ENCODE measurements around the gene CCDC33.

Gene CCDC33

DNA sequence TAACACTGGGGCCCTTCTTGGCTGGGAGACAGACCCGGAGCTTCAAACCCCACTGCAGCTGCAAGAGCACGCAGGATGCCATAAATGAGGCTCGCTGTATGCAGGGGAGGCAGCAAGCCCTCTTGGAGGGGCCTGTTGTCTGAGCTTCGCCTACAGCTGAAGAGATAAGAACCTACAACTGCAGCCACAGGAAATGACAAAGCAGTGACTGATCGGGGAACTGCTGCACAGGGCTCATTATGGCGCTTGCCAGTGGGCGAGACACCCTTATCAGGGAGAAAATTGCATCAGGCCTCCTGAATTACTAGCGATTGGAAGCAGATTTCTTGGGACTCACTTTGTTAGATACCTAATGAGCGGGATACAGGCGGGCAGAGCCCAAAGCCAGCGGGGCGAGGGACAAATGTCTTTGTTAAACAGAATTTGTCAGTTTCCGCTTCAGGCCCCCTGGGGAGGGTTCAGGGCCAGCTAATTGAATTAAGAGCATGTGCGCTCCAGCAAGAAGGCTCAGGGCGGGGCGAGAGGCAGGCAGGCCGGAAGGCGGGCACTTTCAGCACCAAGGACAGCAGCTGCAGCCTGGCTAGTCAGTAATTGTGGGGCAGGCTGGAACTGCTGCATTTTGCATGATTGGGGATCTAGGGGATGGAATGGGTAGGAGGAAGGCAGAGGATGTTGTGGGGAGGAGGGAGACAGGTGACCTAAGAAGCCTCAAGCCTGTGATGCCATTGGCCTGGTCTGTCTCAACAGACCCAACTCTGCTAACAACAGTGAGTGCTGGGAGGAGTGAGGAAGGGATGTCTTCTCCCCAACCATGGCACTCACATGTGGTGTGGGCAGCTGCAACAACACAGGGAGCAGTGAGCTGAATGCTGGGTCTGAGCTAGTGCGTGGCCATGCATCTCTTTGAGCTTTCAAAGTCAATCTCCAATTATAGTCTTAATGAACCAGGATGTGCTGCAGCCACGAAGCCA is 55.3 kb downstream of the CCDC33 start:
- peak; percentile 85 for DNase-seq

GRCh38 chr15:74293021-74293810 is 57.1 kb downstream of the CCDC33 start:
- no peak for DNase-seq

- no peak for DNase-seq
These were observed 57.9 kb downstream of the CCDC33 start for GRCh38 chr15:74294010-74294409.

- DNase-seq: no peak
These were observed 59.7 kb downstream of the CCDC33 start for GRCh38 chr15:74295800-74296199.

GRCh38 chr15:74297887-74298286 is 61.8 kb downstream of the CCDC33 start:
- no peak for DNase-seq

- no peak for DNase-seq
These were observed 64.1 kb downstream of the CCDC33 start for GRCh38 chr15:74300057-74300795.

- no peak for DNase-seq
These were observed 65.6 kb downstream of the CCDC33 start for GRCh38 chr15:74301583-74302361.

DNA sequence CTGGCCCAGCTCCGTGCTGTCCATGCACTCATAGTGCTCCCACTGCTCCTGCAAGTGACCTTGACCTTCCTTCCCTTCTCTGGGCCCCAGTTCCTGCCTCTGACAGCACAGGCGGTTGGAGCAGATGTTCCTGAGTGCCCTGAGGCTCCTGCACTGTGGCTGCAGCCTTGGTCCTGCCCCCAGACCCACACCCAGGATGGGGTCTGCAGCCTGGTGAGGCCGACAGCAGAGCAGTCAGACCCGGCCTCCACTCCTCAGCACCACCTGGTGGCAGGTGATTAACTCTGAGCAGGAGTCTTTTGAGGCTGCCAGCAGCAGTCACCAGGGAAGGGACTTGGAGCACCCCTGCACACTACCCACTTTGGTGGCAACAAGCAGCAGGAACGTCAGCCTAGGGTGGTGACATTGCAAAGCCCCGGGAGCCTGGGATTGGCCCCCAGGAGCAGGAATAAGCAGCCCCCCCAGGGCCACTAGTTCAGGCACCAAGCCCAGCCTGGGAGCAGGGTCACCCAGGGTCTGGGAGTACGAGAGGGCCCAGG is 66.8 kb downstream of the CCDC33 start:
- peak; percentile 72 for DNase-seq

DNA sequence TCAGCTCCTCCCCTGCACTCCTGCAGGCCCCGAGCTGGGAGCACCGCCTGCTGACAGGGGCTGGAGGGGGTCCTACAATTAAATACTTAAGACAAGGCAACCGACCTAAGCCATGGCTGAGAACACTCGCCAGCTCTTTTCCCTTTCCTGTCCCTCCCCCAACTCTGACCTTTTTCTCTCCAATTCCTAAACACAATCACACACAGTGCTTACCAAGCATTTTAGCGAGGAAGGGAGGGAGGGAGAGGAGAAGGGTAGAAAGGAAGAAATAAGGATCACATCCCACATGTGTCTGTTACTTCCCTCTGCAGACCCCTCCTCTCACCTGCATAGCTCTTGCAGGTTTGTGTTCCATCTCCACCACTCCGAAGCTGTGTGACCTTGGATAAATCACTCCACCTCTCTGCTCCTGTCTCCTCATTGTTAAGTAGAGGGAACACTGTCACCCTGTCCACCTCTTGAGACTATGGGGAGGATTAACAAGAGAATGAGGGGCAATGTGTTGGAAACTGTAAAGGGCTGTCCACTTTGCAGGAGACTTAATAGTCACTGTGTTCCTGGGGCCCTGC is 67.7 kb downstream of the CCDC33 start:
- no peak for DNase-seq

DNA sequence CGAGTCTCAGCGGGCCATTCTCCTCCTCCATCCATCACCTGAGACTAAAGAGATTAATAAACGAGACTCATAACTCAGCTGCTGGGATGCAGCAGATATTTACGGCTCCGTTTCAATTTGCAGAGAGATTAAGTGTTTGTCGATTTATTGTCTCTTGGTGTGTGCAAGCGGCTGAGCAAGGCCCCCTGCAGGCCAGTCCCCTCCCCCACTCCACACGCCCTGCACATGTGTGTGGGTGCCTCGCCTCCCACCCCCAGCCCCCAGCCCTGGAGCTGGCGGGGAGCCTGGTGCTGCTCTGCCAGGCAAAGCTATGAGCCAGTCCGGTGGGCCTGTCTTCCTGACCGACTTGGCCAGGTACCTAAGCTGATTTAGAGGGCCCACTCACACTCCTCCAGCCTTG is 68.3 kb downstream of the CCDC33 start:
- no peak for DNase-seq

DNA sequence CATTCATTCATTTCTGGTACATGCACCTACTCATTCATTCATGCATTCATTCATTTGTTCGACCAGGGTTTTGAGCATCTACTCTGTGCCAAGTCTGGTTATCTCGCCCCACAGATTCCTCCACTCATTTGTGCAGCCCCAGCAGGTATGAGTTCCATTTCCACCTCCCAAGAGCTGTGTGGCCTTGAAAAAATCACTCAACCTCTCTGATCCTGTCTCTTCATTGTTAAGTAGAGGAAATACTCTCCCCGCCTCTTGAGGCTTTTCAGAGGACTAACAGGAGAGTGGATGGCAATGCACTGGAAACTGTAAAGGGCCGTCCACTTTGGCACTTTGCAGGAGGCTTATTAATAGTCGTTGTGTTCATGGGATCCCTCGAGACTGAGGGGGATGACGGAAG is 69.6 kb downstream of the CCDC33 start:
- no peak for DNase-seq

DNA sequence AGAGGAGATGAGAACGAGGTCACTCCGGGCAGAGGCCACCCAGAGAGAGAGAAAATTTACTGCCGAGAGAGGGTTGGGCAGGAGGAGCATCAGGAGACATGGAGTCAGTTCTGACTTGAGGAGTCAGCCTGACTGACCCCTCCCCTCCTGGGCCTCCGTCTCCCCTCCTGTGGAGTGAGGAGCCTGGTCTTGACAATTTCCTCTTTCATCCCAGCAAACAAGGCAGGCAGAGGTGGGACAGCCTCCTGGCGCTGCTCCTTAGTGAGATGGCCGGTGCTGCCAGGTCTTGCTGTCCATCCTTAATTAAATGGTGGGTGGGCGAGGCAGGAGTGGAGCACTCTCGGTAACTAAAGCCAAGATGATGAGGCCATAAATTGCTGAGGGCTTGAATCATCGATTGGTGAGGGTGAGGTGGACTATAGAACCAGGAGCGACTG is 70.7 kb downstream of the CCDC33 start:
- no peak for DNase-seq

DNA sequence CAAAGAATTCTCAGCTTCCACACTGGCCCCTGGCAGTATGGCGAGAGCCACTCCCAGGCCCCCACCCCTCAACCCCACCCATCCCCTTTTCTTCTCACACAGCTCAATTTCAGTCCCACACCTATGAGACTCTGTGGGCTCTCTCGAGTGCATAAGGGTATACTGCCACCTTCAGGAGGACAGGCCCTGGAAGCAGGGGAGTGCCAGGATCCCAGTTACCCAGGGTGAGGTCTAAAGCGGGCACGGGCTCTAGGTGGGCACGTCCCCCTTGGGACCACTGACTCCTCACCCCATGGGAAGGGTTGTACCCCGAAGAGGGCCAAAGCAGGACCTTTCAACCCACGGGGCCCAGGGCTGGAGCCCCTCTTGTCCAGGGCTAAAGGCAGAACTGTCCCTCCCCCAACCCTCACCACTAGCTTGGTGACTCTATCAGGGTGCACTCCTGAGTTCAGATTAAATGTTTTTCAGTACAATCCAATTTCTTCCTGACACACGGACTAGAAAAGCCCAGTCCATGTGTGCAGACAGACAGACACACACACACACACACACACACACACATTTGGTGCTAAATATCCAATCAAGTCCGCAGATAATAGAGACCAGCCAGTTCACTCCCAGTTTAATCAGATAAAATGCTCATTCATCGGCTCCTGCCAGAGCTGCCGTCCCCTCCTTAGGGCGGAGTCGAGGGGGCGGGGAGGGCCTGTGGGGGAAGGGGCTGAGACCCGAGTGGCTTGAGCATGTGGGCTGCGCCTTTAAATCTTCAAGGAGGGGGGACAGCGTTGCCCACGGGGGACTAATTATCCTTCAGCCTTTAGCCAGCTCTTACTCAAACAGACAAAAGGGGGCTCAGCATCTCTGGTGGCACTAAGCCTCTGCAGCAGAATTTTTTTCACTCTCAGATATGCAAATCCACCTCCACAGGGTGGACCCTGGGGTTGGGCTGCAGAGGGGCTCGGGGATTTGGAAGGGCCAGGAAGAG is 72.0 kb downstream of the CCDC33 start:
- DNase-seq: no peak

GRCh38 chr15:74311734-74312444 is 75.8 kb downstream of the CCDC33 start:
- DNase-seq: no peak

DNA sequence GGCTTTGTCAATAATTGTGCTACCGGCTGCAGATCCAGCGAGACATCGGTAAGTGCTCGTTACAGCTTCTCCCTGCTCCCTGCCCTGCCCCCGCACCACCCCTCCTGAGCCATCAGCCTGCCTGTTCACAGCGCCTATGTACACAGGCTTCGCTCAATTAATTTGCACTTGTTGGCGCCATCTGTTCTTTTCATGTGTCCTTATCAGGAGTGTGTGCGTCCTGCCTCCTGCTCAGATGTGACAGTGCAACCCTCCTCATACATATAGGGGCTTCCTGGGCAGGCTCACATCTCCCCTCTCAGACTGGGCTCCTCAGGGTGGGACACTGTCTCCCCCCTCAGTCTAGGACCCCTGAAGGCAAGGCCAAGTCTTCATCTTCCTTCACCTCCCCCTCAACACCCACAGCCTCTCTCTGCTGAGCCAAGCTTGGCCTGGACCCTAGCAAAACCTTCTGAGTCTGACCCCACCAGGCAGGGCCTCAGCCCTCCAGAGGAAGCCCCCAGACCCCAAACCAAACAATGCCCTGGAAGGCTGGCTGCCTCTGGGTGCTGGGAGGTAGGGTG is 76.4 kb downstream of the CCDC33 start:
- no peak for DNase-seq

DNA sequence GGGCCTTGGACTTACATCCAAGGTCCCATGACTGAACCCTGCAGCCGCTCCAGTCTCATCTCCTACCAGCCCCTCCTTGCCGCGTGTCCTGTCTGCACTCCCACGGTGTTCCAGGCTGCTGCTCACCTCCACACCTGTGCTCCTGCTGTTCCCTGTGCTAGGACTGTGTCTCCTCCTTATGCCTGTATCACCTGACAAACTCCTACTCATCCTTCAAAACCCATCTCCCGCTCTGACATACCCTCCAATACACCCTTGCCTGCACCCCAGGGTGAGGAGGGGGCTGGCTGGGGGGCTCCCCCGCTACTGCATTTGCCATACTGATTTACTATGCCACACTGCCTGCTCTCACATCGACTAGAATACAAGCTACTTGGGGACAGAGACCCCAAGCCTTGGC is 77.8 kb downstream of the CCDC33 start:
- DNase-seq: no peak

GRCh38 chr15:74314795-74315438 is 78.8 kb downstream of the CCDC33 start:
- peak; percentile 78 for DNase-seq

GRCh38 chr15:74315626-74316025 is 79.5 kb downstream of the CCDC33 start:
- peak; percentile 69 for DNase-seq

- no peak for DNase-seq
These were observed 80.0 kb downstream of the CCDC33 start for GRCh38 chr15:74316141-74316540.
